ENCODE measurements around the gene TTLL8.

Gene TTLL8

DNA sequence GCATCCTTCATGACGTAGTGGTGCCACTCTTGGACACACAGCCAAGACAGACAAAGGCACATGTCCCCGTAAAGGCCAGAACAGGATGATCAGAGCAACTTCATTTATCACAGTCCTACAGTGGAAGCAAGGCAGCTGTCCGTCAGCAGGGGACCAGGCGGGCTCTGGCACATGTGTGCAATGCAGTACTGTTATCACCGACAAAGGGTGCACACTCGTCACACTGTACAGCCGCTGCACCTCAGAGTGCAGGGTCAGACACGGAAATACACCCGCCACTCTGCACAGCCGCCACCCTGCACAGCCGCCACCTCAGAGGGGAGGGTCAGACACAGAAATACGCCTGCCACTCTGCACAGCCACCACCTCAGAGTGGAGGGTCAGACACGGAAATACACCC, 32.1 kb downstream of the TTLL8 start:
- TF ChIP-seq, protein P1, sequence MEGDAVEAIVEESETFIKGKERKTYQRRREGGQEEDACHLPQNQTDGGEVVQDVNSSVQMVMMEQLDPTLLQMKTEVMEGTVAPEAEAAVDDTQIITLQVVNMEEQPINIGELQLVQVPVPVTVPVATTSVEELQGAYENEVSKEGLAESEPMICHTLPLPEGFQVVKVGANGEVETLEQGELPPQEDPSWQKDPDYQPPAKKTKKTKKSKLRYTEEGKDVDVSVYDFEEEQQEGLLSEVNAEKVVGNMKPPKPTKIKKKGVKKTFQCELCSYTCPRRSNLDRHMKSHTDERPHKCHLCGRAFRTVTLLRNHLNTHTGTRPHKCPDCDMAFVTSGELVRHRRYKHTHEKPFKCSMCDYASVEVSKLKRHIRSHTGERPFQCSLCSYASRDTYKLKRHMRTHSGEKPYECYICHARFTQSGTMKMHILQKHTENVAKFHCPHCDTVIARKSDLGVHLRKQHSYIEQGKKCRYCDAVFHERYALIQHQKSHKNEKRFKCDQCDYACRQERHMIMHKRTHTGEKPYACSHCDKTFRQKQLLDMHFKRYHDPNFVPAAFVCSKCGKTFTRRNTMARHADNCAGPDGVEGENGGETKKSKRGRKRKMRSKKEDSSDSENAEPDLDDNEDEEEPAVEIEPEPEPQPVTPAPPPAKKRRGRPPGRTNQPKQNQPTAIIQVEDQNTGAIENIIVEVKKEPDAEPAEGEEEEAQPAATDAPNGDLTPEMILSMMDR (IDR thresholded peaks at IDR 0.05; ENCODE audit: low read depth, low read length, missing control alignments): no peak
- H3K4me3 ChIP-seq (ENCODE audit: low read depth, low read length): no peak overlapping the region
- no peak for DNase-seq (ENCODE audit: low read depth)

DNA sequence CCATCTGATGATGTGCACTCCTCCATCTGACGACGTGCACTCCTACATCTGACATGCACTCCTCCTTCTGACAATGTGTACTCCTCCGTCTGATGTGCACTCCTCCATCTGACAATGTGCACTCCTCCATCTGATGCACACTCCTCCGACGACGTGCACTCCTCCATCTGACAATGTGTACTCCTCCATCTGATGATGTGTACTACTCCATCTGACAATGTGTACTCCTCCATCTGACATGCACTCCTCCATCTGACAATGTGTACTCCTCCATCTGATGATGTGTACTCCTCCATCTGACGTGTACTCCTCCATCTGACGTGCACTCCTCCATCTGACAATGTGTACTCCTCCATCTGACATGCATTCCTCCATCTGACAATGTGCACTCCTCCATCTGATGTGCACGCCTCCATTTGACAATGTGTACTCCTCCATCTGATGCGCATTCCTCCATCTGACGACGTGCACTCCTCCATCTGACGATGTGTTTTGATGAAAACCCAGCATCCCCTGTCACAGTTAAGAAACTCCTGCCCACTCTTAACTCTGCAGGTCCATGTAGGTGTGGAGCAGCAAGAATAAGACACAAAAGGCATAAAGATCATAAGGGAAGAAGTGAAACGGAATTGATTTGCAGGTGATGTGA, 35.8 kb downstream of the TTLL8 start:
- no peak for DNase-seq (ENCODE audit: low read depth)
- TF ChIP-seq, protein P1 (IDR thresholded peaks at IDR 0.05; ENCODE audit: low read depth, low read length, missing control alignments): no peak
- no peak overlapping the region for H3K4me3 ChIP-seq (ENCODE audit: low read depth, low read length)

DNA sequence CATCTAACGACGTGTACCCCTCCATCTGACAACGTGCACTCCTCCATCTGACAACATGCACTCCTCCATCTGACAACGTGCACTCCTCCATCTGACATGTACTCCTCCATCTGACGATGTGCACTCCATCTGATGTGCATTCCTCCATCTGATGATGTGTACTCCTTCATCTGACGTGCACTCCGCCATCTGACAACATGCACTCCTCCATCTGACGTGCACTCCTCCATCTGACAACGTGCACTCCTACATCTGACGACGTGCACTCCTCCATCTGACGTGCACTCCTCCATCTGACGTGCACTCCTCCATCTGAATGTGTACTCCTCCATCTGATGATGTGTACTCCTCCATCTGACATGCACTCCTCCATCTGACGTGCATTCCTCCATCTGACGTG, 37.5 kb downstream of the TTLL8 start:
- TF ChIP-seq, protein P1 (IDR thresholded peaks at IDR 0.05; ENCODE audit: low read depth, low read length, missing control alignments): no peak
- no peak for DNase-seq (ENCODE audit: low read depth)
- H3K4me3 ChIP-seq (ENCODE audit: low read depth, low read length): no peak overlapping the region

DNA sequence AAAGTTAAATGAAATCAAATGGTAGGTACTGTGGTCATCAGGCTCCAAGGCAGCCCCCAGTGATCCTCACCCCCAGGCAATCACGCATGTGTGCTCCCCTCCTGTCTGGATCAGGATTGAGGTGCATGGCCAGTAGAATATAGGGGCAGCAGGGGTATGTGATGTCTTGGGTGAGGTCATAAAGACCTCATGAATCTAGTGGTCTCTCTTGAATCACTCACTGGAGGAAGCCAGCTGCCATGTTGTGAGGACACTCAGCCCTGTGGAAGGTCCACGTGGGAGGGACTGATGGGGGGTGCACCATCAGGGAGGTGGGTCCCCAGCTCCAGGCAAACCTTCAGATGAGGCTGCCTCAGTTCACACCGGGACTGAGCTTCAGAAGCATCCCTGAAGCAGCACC, 38.8 kb downstream of the TTLL8 start:
- TF ChIP-seq, protein P1 (IDR thresholded peaks at IDR 0.05; ENCODE audit: low read depth, low read length, missing control alignments): no peak
- H3K4me3 ChIP-seq (ENCODE audit: low read depth, low read length): no peak overlapping the region
- DNase-seq (ENCODE audit: low read depth): no peak

DNA sequence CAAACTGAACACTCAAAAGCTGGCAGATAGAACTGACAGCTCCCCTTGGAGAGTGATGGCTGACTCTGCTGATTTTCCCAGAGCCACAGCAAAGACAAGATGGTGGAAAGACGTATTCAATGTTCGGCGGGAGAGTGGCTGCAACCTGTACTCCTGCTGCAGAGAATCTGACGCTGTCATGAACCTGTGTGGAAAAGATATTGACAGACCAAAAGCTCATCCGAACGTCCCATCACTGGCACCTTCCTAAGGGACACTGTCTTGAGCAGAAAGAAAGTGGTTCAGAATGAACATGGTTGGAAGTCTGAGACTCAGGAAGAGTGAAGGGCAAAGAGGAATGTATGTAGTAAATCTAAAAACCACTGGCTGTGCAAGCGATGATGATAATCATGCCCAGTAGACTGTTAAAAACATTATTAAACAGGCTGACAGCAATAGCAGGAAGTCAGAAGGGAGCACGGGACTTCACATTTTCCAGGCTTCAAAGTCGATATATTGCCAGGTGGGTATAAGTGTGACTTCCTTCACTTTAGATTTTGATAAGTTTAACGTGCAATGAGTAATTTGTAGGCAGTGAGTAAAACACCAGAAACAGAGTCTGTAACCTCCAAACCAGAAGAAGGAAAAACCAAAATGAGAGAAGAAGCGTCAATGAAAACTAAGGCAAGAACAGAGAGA, 39.4 kb downstream of the TTLL8 start:
- TF ChIP-seq, protein P1 (IDR thresholded peaks at IDR 0.05; ENCODE audit: low read depth, low read length, missing control alignments): no peak
- no peak for DNase-seq (ENCODE audit: low read depth)
- no peak overlapping the region for H3K4me3 ChIP-seq (ENCODE audit: low read depth, low read length)

DNA sequence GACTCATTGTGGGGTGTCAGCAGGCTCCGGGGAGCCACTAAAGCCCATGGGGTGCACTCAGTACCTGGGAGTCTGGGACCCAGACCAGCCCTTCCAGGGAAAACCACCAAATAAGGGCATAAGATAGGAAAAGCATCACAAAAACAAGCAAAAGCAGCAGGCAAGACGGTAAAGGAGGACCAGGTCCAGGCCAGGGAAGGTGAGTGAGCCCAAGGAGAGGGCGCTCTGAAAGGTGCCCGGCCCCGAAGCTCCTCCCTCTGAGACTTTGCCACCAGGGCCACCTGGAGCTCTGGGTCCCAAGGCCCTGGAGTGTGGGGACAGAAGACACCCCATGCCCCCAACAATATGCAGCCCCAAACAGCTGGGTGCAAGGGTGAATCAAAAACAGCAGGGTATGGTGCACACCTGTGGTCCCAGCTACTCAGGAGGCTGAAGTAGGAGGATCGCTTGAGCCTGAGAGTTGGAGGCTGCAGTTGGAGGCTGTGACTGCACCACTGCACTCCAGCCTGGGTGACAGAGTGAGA, 40.3 kb downstream of the TTLL8 start:
- no peak for DNase-seq (ENCODE audit: low read depth)
- no peak overlapping the region; the same call in 1 of the 2 replicates for H3K4me3 ChIP-seq (ENCODE audit: low read depth, low read length)
- TF ChIP-seq, protein P1 (IDR thresholded peaks at IDR 0.05; ENCODE audit: low read depth, low read length, missing control alignments): no peak
